K562 (cell line): Measurements from ENCODE around the gene TTBK1. TPM values are rescaled to one million over a fixed set of nuclear protein-coding genes. Genes with fewer than 3 reads are reported as not detected.

Source experiments
- C11orf30 ChIP-seq: fragments of 450-650 bp; IDR thresholded peaks from 2 replicates; pipeline ENCODE4 v1.6.1; 2016; ENCODE audit warnings: low read depth, mild to moderate bottlenecking
- EP400 ChIP-seq: fragments of 450-650 bp; IDR thresholded peaks from 2 replicates; pipeline ENCODE4 v1.6.1; 2017; ENCODE audit warnings: antibody characterized with exemption, mild to moderate bottlenecking, moderate library complexity
- FOXP1 ChIP-seq: sonication (generic); formaldehyde crosslinking; IDR thresholded peaks from 2 replicates; pipeline ENCODE4 v1.8.0; 2022; ENCODE audit warnings: mild to moderate bottlenecking, missing genetic modification reagents
- GATAD2B ChIP-seq: fragments of 450-650 bp; IDR thresholded peaks from 2 replicates; pipeline ENCODE4 v1.6.1; 2017; ENCODE audit warnings: mild to moderate bottlenecking, borderline replicate concordance
- GTF2F1 ChIP-seq: IDR thresholded peaks from 2 replicates; pipeline ENCODE4 v1.6.1; 2011; ENCODE audit warnings: low read depth, low read length, improper control_type of control experiment
- HCFC1 ChIP-seq: IDR thresholded peaks from 2 replicates; pipeline ENCODE4 v1.6.1; 2012; ENCODE audit warnings: low read depth, low read length, improper control_type of control experiment
- HEY1 ChIP-seq: fragments of 250-450 bp; sonication (Bioruptor Pico); IDR thresholded peaks from 2 replicates; pipeline ENCODE4 v1.5.0; 2020; ENCODE audit warnings: mild to moderate bottlenecking, moderate library complexity, borderline replicate concordance
- MAFF ChIP-seq: IDR thresholded peaks from 2 replicates; pipeline ENCODE4 v1.6.1; 2012; ENCODE audit warnings: low read length, improper control_type of control experiment
- MCM2 ChIP-seq: fragments of 450-650 bp; IDR thresholded peaks from 2 replicates; pipeline ENCODE4 v1.6.1; 2017; ENCODE audit warnings: low read depth, mild to moderate bottlenecking
- NFE2 ChIP-seq: IDR thresholded peaks from 2 replicates; pipeline ENCODE4 v1.6.1; 2014; ENCODE audit warnings: antibody characterized with exemption, low read depth
- PHB2 ChIP-seq: fragments of 450-650 bp; IDR thresholded peaks from 2 replicates; pipeline ENCODE4 v1.6.1; 2017; ENCODE audit warnings: low read depth
- PPARD ChIP-seq: fragments of 250-450 bp; sonication (Bioruptor Pico); IDR thresholded peaks from 2 replicates; pipeline ENCODE4 v1.8.0; 2022; ENCODE audit warnings: inconsistent platforms, mild to moderate bottlenecking, moderate library complexity
- RAD51 ChIP-seq: fragments of 450-650 bp; IDR thresholded peaks from 2 replicates; pipeline ENCODE4 v1.7.1; 2016; ENCODE audit warnings: low read depth, mild to moderate bottlenecking, borderline replicate concordance
- RBM17 ChIP-seq: fragments of 200-400 bp; formaldehyde crosslinking; IDR thresholded peaks from 2 replicates; pipeline ENCODE4 v1.6.1; 2017; ENCODE audit warnings: low read depth, mild to moderate bottlenecking, low read length, borderline replicate concordance
- SMARCE1 ChIP-seq: fragments of 450-650 bp; IDR thresholded peaks from 2 replicates; pipeline ENCODE4 v1.7.1; 2016; ENCODE audit warnings: mild to moderate bottlenecking
- YY1 ChIP-seq, 3 experiments: IDR thresholded peaks; 2 replicates each; pipeline ENCODE4 v1.6.1; 2011; ENCODE audit warnings: low read length in 2 of 3, mild to moderate bottlenecking in 2 of 3, moderate library complexity in 2 of 3, borderline replicate concordance in 1 of 3, control low read depth in 1 of 3, low read depth in 1 of 3; ENCODE audit not compliant: insufficient read depth in 3 of 3, insufficient replicate concordance in 2 of 3, control insufficient read depth in 1 of 3, insufficient read length in 1 of 3; ENCODE audit errors: extremely low read depth in 1 of 3
- ZKSCAN1 ChIP-seq: fragments of 150-350 bp; IDR thresholded peaks from 2 replicates; pipeline ENCODE4 v1.6.1; 2016; ENCODE audit warnings: low read depth, low read length
- ZNF232 ChIP-seq: sonication (generic); formaldehyde crosslinking; IDR thresholded peaks from 2 replicates; pipeline ENCODE4 v1.8.0; 2022; ENCODE audit warnings: mild to moderate bottlenecking, missing genetic modification reagents
- polyA plus RNA-seq, 8 experiments: library from polyadenylated mRNA; depleted of rRNA in 4 of 8; stranded (reverse) in 5 of 8; unstranded in 3 of 8; fragments of >200 nt; fragmentation: Nextera tagmentation in 2 of 8; fragmentation: Illumina TruSeq in 1 of 8; extraction: Ambion mirVana in 2 of 8; extraction: Trizol in 1 of 8; gene quantifications; 2 replicates each; pipeline versions ENCODE4 v1.2.1 to v1.2.3, GENCODE V29; 2011 to 2014; ENCODE audit warnings: inconsistent platforms in 1 of 8, missing spikeins in 1 of 8
- total RNA-seq, 7 experiments: library from RNA; depleted of rRNA in 6 of 7; stranded (reverse); fragments of >200 nt in 6 of 7; fragmentation: Illumina TruSeq in 2 of 7; extraction: Trizol in 2 of 7; gene quantifications; 2 replicates each; pipeline versions ENCODE4 v1.2.1 to v1.2.3, GENCODE V29; 2011 to 2021; ENCODE audit warnings: low replicate concordance in 1 of 7
- TF ChIP-seq, protein P1 (sequence below): sonication (generic); formaldehyde crosslinking; IDR thresholded peaks from 2 replicates; pipeline ENCODE4 v1.9.0; 2022; ENCODE audit warnings: mild to moderate bottlenecking, missing genetic modification reagents
- TF ChIP-seq, protein P2 (sequence below): fragments of 450-650 bp; formaldehyde crosslinking; IDR thresholded peaks from 2 replicates; pipeline ENCODE4 v1.4.0; 2020; ENCODE audit warnings: mild to moderate bottlenecking
- TF ChIP-seq, protein P3 (sequence below): sonication (generic); formaldehyde crosslinking; IDR thresholded peaks from 2 replicates; pipeline ENCODE4 v1.4.0; 2020; ENCODE audit warnings: mild to moderate bottlenecking, missing genetic modification reagents
- TF ChIP-seq, protein P4 (sequence below): fragments of 450-650 bp; formaldehyde crosslinking; IDR thresholded peaks from 2 replicates; pipeline ENCODE4 v1.4.0; 2020; ENCODE audit warnings: mild to moderate bottlenecking, moderate library complexity
- TF ChIP-seq, protein P5 (sequence below): fragments of 450-650 bp; conservative IDR thresholded peaks from 2 replicates; pipeline ENCODE4 v1.6.1; 2016; ENCODE audit warnings: missing genetic modification characterization, low read depth, mild to moderate bottlenecking, control low read depth, missing compliant biosample characterization

The TTBK1 gene
- total and polyA plus RNA-seq, 9 of the 15 experiments (the other 6 are each of a cell fraction or from before 2014, with no cell fraction given), result not detected

DNA sequence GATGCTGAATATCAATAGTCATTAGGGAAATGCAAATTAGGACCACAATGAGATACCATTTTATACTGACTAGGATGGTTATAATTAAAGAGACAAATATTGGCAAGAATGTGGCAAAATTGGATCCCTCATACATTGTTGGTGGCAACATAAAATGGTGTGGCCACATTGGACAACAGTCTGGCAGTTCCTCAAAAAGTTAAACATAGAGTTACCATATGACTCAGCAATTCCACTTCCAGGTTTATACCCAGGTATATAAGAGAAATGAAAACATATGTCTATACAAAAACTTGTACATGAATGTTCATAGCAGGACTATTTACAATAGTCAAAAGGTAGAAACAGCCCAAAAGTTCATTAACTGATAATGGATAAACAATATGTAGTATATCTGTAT lies 67.3 kb downstream of the TTBK1 start (continued):
- TF ChIP-seq YY1 (IDR thresholded peaks at IDR 0.05; ENCODE audit: borderline replicate concordance in 1 of 3, control insufficient read depth in 1 of 3, extremely low read depth in 1 of 3, insufficient read depth in 3 of 3, insufficient read length in 1 of 3, insufficient replicate concordance in 2 of 3, low read depth in 1 of 3, low read length in 2 of 3) (no peak), GATAD2B (0 out of 2 replicates have a peak, but pooled peaks have one; percentile 8), ZNF232 (CRISPR knock-in tag) (no peak), RBM17 (no peak), GTF2F1 (no peak), EP400 (peak; percentile 41), PPARD (CRISPR knock-in tag) (no peak), RAD51 (no peak), C11orf30 (peak; percentile 96), MCM2 (no peak), NFE2 (peak; percentile 98), SMARCE1 (0 out of 2 replicates have a peak, but pooled peaks have one; percentile 57), HCFC1 (no peak), MAFF (peak; percentile 91), ZKSCAN1 (no peak), PHB2 (no peak), FOXP1 (CRISPR knock-in tag) (no peak), HEY1 (CRISPR knock-in tag) (no peak)
- TF ChIP-seq, protein P1, sequence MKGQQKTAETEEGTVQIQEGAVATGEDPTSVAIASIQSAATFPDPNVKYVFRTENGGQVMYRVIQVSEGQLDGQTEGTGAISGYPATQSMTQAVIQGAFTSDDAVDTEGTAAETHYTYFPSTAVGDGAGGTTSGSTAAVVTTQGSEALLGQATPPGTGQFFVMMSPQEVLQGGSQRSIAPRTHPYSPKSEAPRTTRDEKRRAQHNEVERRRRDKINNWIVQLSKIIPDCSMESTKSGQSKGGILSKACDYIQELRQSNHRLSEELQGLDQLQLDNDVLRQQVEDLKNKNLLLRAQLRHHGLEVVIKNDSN, result no peak
- TF ChIP-seq, protein P2, sequence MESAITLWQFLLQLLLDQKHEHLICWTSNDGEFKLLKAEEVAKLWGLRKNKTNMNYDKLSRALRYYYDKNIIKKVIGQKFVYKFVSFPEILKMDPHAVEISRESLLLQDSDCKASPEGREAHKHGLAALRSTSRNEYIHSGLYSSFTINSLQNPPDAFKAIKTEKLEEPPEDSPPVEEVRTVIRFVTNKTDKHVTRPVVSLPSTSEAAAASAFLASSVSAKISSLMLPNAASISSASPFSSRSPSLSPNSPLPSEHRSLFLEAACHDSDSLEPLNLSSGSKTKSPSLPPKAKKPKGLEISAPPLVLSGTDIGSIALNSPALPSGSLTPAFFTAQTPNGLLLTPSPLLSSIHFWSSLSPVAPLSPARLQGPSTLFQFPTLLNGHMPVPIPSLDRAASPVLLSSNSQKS, result no peak
- TF ChIP-seq, protein P3, sequence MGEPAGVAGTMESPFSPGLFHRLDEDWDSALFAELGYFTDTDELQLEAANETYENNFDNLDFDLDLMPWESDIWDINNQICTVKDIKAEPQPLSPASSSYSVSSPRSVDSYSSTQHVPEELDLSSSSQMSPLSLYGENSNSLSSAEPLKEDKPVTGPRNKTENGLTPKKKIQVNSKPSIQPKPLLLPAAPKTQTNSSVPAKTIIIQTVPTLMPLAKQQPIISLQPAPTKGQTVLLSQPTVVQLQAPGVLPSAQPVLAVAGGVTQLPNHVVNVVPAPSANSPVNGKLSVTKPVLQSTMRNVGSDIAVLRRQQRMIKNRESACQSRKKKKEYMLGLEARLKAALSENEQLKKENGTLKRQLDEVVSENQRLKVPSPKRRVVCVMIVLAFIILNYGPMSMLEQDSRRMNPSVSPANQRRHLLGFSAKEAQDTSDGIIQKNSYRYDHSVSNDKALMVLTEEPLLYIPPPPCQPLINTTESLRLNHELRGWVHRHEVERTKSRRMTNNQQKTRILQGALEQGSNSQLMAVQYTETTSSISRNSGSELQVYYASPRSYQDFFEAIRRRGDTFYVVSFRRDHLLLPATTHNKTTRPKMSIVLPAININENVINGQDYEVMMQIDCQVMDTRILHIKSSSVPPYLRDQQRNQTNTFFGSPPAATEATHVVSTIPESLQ (CRISPR knock-in tag), result no peak
- TF ChIP-seq, protein P4, sequence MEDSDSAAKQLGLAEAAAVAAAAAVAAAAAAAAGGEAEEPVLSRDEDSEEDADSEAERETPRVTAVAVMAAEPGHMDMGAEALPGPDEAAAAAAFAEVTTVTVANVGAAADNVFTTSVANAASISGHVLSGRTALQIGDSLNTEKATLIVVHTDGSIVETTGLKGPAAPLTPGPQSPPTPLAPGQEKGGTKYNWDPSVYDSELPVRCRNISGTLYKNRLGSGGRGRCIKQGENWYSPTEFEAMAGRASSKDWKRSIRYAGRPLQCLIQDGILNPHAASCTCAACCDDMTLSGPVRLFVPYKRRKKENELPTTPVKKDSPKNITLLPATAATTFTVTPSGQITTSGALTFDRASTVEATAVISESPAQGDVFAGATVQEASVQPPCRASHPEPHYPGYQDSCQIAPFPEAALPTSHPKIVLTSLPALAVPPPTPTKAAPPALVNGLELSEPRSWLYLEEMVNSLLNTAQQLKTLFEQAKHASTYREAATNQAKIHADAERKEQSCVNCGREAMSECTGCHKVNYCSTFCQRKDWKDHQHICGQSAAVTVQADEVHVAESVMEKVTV (CRISPR knock-in tag), result no peak
- TF ChIP-seq, protein P5, sequence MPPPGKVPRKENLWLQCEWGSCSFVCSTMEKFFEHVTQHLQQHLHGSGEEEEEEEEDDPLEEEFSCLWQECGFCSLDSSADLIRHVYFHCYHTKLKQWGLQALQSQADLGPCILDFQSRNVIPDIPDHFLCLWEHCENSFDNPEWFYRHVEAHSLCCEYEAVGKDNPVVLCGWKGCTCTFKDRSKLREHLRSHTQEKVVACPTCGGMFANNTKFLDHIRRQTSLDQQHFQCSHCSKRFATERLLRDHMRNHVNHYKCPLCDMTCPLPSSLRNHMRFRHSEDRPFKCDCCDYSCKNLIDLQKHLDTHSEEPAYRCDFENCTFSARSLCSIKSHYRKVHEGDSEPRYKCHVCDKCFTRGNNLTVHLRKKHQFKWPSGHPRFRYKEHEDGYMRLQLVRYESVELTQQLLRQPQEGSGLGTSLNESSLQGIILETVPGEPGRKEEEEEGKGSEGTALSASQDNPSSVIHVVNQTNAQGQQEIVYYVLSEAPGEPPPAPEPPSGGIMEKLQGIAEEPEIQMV (tag), result no peak
